Breast epithelium (tissue), 4 donors: ENCODE measurements around the gene UBE2K. TPM values are rescaled to one million over a fixed set of nuclear protein-coding genes. Genes with fewer than 3 reads are reported as not detected.
"Not testable (repeated sequence)": the region's sequence is repeated elsewhere in the genome, so short reads cannot be mapped to it uniquely, and the experiment has no call there.

Experiments
- DNase-seq, 2 donors: peaks; one replicate each; pipeline ENCODE4 v3.0.0-alpha.2; 2019; ENCODE audit warnings: low spot score in 2 of 2
- H3K27ac ChIP-seq, 2 donors: fragments of 200-600 bp; sonication (generic) in 1 of 2; one replicate each; pipeline ENCODE4 v1.5.1; 2016 to 2019; ENCODE audit warnings: mild to moderate bottlenecking in 1 of 2
- H3K27me3 ChIP-seq, 2 donors: fragments of 200-600 bp; sonication (generic) in 1 of 2; one replicate each; pipeline versions ENCODE4 v1.5.1 to v1.6.0; 2017 to 2019; ENCODE audit warnings: control low read depth in 1 of 2, mild to moderate bottlenecking in 1 of 2
- H3K36me3 ChIP-seq: fragments of 200-600 bp; one replicate; pipeline ENCODE4 v1.5.1; 2019
- H3K4me1 ChIP-seq, 2 donors: fragments of 200-600 bp; sonication (generic); one replicate each; pipeline ENCODE4 v1.5.1; 2016 to 2019; ENCODE audit warnings: control low read depth in 1 of 2
- H3K4me3 ChIP-seq, 3 donors: fragments of 200-600 bp; sonication (generic); 1 replicate in 2 of 3; 2 replicates in 1 of 3; pipeline ENCODE4 v1.5.1; 2016 to 2019; ENCODE audit warnings: mild to moderate bottlenecking in 3 of 3, moderate library complexity in 2 of 3
- H3K9me3 ChIP-seq, 2 donors: fragments of 200-600 bp; sonication (generic) in 1 of 2; one replicate each; pipeline ENCODE4 v1.5.1; 2016 to 2019; ENCODE audit warnings: control low read depth in 1 of 2
- CTCF ChIP-seq, 3 donors: fragments of 450-650 bp; IDR thresholded peaks; one replicate each; pipeline ENCODE4 v1.5.1; 2016 to 2017; ENCODE audit warnings: antibody characterized with exemption in 3 of 3, mild to moderate bottlenecking in 3 of 3, moderate library complexity in 3 of 3
- POLR2A ChIP-seq: fragments of 450-650 bp; IDR thresholded peaks from one replicate; pipeline ENCODE4 v1.6.1; 2016; ENCODE audit warnings: antibody characterized with exemption, mild to moderate bottlenecking, moderate library complexity
- POLR2AphosphoS5 ChIP-seq, 3 donors: sonication (generic); formaldehyde crosslinking; IDR thresholded peaks; one replicate each; pipeline ENCODE4 v1.6.1; 2017; ENCODE audit warnings: antibody characterized with exemption in 3 of 3
- intact Hi-C: fragments of 100-400 bp; cut with DNase I; formaldehyde crosslinking; loops from one replicate; pipeline ENCODE4 v1.15.1; 2023; ENCODE audit warnings: low total_unique reads
- total RNA-seq, 3 donors: library from RNA; depleted of rRNA; stranded (reverse); fragments of >200 nt; gene quantifications; one replicate each; pipeline ENCODE4 v1.1.0, GENCODE V29; 2016

UBE2K gene
- total RNA-seq, 3 donors from 2014 or later = 28.5 to 31.0 (median 29.9) TPM

GRCh38 chr4:39660757-39661156 is 37.2 kb upstream of the UBE2K start:
- TF ChIP-seq POLR2AphosphoS5 (IDR thresholded peaks at IDR 0.05) (no peak), CTCF (IDR thresholded peaks at IDR 0.05) (no peak), POLR2A (no peak)
- intact Hi-C loops = no loop called here
- DNase-seq = no peak
- no peak overlapping the region for H3K27ac ChIP-seq
- H3K36me3 ChIP-seq = no peaks in the 10 kb centered on the region
- no peaks in the 10 kb centered on the region for H3K4me1 ChIP-seq
- H3K9me3 ChIP-seq = no peaks in the 10 kb centered on the region
- no peak overlapping the region for H3K4me3 ChIP-seq
- no peaks in the 10 kb centered on the region for H3K27me3 ChIP-seq

- DNase-seq = no peak
- TF ChIP-seq POLR2A = no peak
- TF ChIP-seq CTCF (IDR thresholded peaks at IDR 0.05) = no peak
- TF ChIP-seq POLR2AphosphoS5 (IDR thresholded peaks at IDR 0.05) = no peak
- Histone ChIP-seq H3K36me3 (no peaks in the 10 kb centered on the region), H3K9me3 (no peaks in the 10 kb centered on the region), H3K4me1 (no peaks in the 10 kb centered on the region), H3K27ac (no peak overlapping the region), H3K4me3 (no peak overlapping the region), H3K27me3 (no peaks in the 10 kb centered on the region)
- intact Hi-C loops = no loop called here
Observed at GRCh38 chr4:39662683-39663082, 35.3 kb upstream of the UBE2K start.

- no peak for TF ChIP-seq POLR2AphosphoS5 (IDR thresholded peaks at IDR 0.05)
- no peak for TF ChIP-seq POLR2A
- TF ChIP-seq CTCF (IDR thresholded peaks at IDR 0.05) = no peak
- Histone ChIP-seq H3K4me1 (no peaks in the 10 kb centered on the region), H3K4me3 (no peak overlapping the region), H3K36me3 (no peaks in the 10 kb centered on the region), H3K27ac (no peak overlapping the region), H3K9me3 (no peaks in the 10 kb centered on the region), H3K27me3 (no peaks in the 10 kb centered on the region)
- intact Hi-C loops = no loop called here
- no peak for DNase-seq
Observed at GRCh38 chr4:39664828-39665731, 32.9 kb upstream of the UBE2K start.

DNA sequence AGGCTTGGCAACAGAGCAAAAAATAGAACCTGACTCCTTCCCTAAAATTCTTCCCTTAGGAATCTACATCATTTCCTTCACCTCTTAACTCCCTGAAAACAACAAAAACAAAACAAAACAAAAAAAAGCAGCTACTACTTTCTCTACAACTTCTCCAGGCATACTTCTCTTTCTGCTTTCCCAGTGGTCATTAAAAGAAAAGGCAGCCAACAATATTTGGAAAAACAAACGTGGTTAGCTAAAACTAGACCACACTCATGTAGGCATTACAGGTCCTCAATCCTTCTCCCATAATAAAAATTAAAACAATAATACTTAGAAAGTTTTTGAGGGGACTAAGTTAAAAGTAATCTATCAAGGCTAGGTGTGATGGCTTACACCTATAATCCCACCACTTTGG is 30.2 kb upstream of the UBE2K start:
- Histone ChIP-seq H3K4me3 (no peak overlapping the region), H3K27ac (no peak overlapping the region), H3K36me3 (no peaks in the 10 kb centered on the region), H3K27me3 (no peaks in the 10 kb centered on the region), H3K4me1 (no peaks in the 10 kb centered on the region), H3K9me3 (no peaks in the 10 kb centered on the region)
- intact Hi-C loops = no loop called here
- no peak for TF ChIP-seq POLR2A
- no peak for TF ChIP-seq CTCF (IDR thresholded peaks at IDR 0.05)
- no peak for TF ChIP-seq POLR2AphosphoS5 (IDR thresholded peaks at IDR 0.05)
- DNase-seq = no peak

GRCh38 chr4:39668887-39669286 is 29.0 kb upstream of the UBE2K start:
- Histone ChIP-seq H3K4me3 (no peak overlapping the region), H3K27ac (no peak overlapping the region), H3K4me1 (no peaks in the 10 kb centered on the region), H3K9me3 (no peaks in the 10 kb centered on the region), H3K27me3 (no peaks in the 10 kb centered on the region), H3K36me3 (no peaks in the 10 kb centered on the region)
- no peak for DNase-seq
- intact Hi-C loops = no loop called here
- no peak for TF ChIP-seq CTCF (IDR thresholded peaks at IDR 0.05)
- no peak for TF ChIP-seq POLR2A
- TF ChIP-seq POLR2AphosphoS5 (IDR thresholded peaks at IDR 0.05) = no peak

GRCh38 chr4:39670296-39670695 is 27.6 kb upstream of the UBE2K start:
- H3K4me3 ChIP-seq, H3K27me3 ChIP-seq, intact Hi-C loops, H3K4me1 ChIP-seq, H3K27ac ChIP-seq, DNase-seq, H3K9me3 ChIP-seq, H3K36me3 ChIP-seq: not testable (repeated sequence)

DNA sequence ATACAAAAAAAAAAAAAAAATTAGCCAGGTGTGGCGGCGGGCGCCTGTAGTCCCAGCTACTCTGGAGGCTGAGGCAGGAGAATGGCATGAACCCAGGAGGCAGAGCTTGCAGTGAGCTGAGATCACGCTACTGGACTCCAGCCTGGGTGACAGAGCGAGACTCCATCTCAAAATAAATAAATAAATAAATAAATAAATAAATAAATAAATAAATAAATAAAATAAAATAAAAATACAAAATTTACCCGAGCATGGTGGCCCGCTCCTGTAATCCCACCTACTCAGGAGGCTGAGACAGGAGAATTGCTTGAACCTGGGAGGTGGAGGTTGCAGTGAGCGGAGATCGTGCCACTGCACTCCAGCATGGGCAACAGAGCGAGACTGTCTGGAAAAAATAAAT is 22.3 kb upstream of the UBE2K start:
- H3K4me3 ChIP-seq, H3K4me1 ChIP-seq, intact Hi-C loops, H3K27ac ChIP-seq, H3K27me3 ChIP-seq, H3K36me3 ChIP-seq, DNase-seq, H3K9me3 ChIP-seq: not testable (repeated sequence)

GRCh38 chr4:39681003-39681402 is 16.9 kb upstream of the UBE2K start:
- H3K27me3 ChIP-seq, H3K4me3 ChIP-seq, H3K9me3 ChIP-seq, DNase-seq, H3K4me1 ChIP-seq, H3K36me3 ChIP-seq, H3K27ac ChIP-seq, intact Hi-C loops: not testable (repeated sequence)
